Activated CD8-positive, alpha-beta memory T cell treated with anti-CD3 and anti-CD28 coated beads, Interleukin-2, amount 50 U/mL, for 24 hours (primary cell): ENCODE data around the gene TMEM214.
"Not testable (repeated sequence)": the region's sequence is repeated elsewhere in the genome, so short reads cannot be mapped to it uniquely, and the experiment has no call there.

Experiments
- DNase-seq: peaks from one replicate; pipeline ENCODE4 v3.0.0-alpha.2; 2020; ENCODE audit errors: extremely low read depth

TMEM214 gene

DNA sequence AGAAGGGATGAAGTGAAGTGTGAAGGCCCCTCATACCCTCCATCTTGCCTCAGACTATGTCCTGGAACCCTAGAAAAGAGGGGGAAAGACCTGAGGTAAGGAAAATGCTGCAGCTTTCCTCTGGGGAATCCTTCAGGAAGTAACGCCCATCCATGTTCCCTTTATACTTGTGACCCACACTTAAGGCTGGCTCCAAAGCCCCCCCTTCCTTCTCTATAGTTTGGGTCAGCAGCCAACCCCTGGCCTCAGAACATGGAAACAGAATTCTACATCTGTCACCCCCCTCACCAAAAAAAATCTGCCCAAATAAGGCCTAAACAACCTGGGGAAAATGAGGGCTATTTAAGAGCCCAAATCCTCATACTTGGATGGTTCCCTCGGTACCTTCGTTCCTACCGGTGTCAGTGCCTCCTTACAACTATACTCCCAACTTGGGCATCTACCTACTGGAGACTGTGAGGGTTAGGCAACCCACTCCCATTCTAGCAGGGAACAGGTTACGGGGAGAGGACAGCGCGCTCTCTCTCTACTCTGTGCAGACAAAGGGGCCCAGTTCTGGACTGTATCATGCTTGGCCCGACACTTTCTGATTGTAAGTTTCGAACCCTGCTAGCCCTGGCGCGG lies 38.0 kb downstream of the TMEM214 start:
- no peak for DNase-seq

DNA sequence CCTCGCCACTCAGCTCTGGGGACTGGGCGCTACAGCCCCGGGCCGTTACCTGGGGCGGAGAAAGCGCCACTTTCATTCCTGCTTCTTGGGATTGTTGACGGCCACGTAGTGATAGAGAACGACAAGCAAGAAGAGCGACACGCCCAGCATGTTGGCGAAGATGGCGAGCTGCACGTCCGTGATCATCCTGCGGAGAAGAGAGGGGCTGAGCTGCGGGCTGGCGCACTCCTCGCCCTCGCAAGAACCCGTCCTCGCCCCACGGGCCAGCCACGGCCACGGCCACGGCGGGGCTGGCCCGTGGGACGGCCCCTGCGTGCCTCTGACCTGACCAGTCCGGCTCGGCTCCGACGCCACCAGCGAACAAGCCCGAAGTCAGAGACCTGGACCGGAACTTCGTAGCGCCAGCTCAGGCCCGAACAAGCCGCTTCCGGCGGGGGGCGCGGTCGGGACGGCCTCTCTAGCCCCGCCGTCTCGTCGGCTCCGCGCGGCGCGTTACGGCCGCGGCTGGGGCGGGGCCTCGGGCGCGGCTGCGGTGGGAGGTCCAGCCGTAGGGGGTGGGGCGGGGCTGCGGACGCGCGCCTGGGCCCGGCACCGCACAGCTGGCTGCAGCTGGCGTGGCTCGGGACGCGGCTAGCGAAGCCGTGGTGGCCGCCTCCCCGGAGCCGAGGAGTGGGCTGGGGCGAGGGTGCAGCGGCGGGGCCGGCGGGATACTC lies 38.7 kb downstream of the TMEM214 start, which contains the start of gene OST4:
TSS of gene OST4 (minus strand) at position 378 of the 713 bp plus-strand sequence.
- peak; percentile 70 for DNase-seq

GRCh38 chr2:27071990-27072830 lies 39.4 kb downstream of the TMEM214 start:
- DNase-seq: no peak

GRCh38 chr2:27072920-27073319 lies 40.2 kb downstream of the TMEM214 start:
- DNase-seq: no peak

GRCh38 chr2:27073782-27074181 lies 41.0 kb downstream of the TMEM214 start:
- DNase-seq: no peak

DNA sequence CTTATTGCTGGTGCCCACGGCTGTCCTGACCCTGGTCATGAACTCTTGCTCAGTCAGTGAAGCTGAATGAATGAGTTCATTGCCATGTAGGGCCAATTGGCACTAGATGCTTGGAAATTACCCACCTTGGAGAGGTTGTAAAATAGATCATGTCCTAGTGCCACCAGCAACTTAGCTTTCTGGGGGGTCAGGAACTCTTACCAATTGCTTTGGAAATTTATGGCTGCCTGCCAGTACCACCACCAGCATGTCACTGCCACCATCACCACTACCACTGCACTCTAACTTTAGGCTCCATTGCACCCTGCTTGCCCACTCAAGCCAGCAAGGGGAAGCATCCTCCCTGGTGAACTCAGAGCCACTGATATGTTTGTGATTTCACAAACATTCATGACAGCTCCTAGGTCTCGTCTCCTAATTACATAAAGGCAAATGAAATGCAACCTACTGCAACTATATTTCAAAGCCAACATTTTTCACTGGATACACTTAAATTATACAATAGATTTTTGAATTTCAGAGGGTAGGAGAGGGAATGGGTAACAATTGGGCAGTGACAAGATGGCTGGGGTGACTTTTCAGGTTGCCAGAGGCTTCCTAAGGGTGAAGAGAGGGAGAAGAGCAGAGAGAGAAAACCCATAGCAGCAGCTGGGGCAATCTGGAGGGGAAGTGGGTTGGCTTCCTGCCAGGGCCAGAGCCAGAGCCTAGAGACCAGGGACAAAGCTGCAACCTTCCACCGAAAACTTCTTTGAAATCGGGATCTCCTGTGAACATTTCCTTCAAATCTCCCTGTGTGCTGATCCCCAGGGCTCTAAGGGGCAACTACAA lies 42.2 kb downstream of the TMEM214 start:
- DNase-seq: no peak

GRCh38 chr2:27075566-27075871 lies 42.8 kb downstream of the TMEM214 start:
- not testable (repeated sequence) for DNase-seq

DNA sequence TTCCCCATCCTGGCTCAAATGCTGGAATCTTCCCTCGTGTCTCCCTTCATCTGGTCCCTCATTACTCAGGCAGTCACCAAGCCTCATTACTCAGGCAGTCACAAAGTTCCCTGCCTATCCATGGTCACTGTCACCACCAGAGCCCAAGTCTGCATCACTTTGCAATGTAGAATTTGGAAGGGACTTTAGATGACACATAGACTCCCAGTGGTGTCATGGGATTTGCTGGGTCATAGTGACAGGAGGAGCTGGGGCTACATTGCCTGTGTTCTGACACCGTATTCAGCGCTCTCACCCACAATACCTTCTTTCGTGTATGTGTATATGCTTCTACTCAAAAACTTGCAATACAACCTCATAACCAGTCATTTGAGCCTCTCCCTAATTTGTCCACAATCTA lies 43.6 kb downstream of the TMEM214 start:
- DNase-seq: no peak

- no peak for DNase-seq
Measured at GRCh38 chr2:27077231-27077630, 44.5 kb downstream of the TMEM214 start.

- no peak for DNase-seq
Measured at GRCh38 chr2:27078267-27079194, 45.8 kb downstream of the TMEM214 start, which contains the start of gene EMILIN1. Gene EMILIN1, plus strand, starts transcription at chr2:27078615. Its CDS starts 451 bp downstream, at chr2:27079066.

GRCh38 chr2:27079233-27080139 lies 46.7 kb downstream of the TMEM214 start:
- no peak for DNase-seq

DNA sequence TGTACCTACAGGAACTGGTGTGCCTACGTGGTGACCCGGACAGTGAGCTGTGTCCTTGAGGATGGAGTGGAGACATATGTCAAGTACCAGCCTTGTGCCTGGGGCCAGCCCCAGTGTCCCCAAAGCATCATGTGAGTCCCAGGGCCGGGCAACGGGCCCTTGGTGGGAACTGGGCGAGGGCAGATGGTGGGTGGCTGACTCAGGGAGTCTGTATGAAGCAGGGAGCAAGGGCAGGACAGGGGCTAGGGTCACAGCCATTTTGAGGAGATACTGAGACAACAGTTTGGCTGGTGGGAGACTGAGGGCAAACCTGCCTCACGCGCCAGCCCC lies 47.3 kb downstream of the TMEM214 start:
- no peak for DNase-seq

- no peak for DNase-seq
Measured at GRCh38 chr2:27080603-27080936, 47.8 kb downstream of the TMEM214 start.

- no peak for DNase-seq
Measured at GRCh38 chr2:27081984-27082772, 49.4 kb downstream of the TMEM214 start.

GRCh38 chr2:27082773-27083409 lies 50.1 kb downstream of the TMEM214 start:
- DNase-seq: no peak

GRCh38 chr2:27083410-27084296 lies 50.9 kb downstream of the TMEM214 start:
- DNase-seq: no peak

- no peak for DNase-seq
Measured at GRCh38 chr2:27084297-27085061, 51.7 kb downstream of the TMEM214 start.
